T-helper 17 cell (primary cell): Measurements from ENCODE around the gene ANKRD33B. TPM values are rescaled to one million over a fixed set of nuclear protein-coding genes. Genes with fewer than 3 reads are reported as not detected.
"Not testable (repeated sequence)": the region's sequence is repeated elsewhere in the genome, so short reads cannot be mapped to it uniquely, and the experiment has no call there.

Experiments
- ATAC-seq: fragments of 150-1000 bp; cut with Tn5 transposase; 2 replicates; pipeline ENCODE4 v1.10.0; 2021; ENCODE audit warnings: mild to moderate bottlenecking, moderate library complexity
- DNase-seq, 3 donors: peaks; one replicate each; pipeline versions ENCODE4 v3.0.0 to v3.0.0-alpha.2; 2020 to 2021
- H3K9me3 ChIP-seq: one replicate; pipeline ENCODE4 v1.7.0; 2013; ENCODE audit warnings: low read length, mild to moderate bottlenecking; ENCODE audit not compliant: control insufficient read depth, poor library complexity, severe bottlenecking
- H3K27ac Mint-ChIP-seq: one replicate; pipeline ENCODE4 v1.8.0; 2022; ENCODE audit warnings: mild to moderate bottlenecking, moderate library complexity, mixed read lengths
- H3K27me3 Mint-ChIP-seq: one replicate; pipeline ENCODE4 v1.8.0; 2022; ENCODE audit warnings: mixed read lengths
- H3K36me3 Mint-ChIP-seq: one replicate; pipeline ENCODE4 v1.8.0; 2022; ENCODE audit warnings: low read depth, mixed read lengths
- H3K4me1 Mint-ChIP-seq: one replicate; pipeline ENCODE4 v1.8.0; 2022; ENCODE audit warnings: mild to moderate bottlenecking, mixed read lengths
- H3K4me3 Mint-ChIP-seq: one replicate; pipeline ENCODE4 v1.8.0; 2022; ENCODE audit warnings: mild to moderate bottlenecking, moderate library complexity, mixed read lengths
- total RNA-seq, 4 donors: library from RNA in 2 of 4; stranded (reverse) in 2 of 4; gene quantifications; one replicate each; pipeline ENCODE4 v1.2.3 and lab custom pipeline; 2022 to 2026

The ANKRD33B gene
- total RNA-seq, 2 donors from 2014 or later: 5.3 to 13.9 TPM

- no peak for DNase-seq
- H3K4me1 Mint-ChIP-seq: peaks cover 53% of the 10 kb centered on the region
- peaks cover 29% of the 10 kb centered on the region for H3K27me3 Mint-ChIP-seq
- H3K9me3 ChIP-seq: no peaks in the 10 kb centered on the region
- peak overlapping the region; percentile 70 for H3K27ac Mint-ChIP-seq
- H3K4me3 Mint-ChIP-seq: peak overlapping the region; percentile 79
- ATAC-seq: peak; percentile 39
- peaks cover 10% of the 10 kb centered on the region for H3K36me3 Mint-ChIP-seq
These were observed 68.4 kb downstream of the ANKRD33B start for GRCh38 chr5:10632110-10632761.

DNA sequence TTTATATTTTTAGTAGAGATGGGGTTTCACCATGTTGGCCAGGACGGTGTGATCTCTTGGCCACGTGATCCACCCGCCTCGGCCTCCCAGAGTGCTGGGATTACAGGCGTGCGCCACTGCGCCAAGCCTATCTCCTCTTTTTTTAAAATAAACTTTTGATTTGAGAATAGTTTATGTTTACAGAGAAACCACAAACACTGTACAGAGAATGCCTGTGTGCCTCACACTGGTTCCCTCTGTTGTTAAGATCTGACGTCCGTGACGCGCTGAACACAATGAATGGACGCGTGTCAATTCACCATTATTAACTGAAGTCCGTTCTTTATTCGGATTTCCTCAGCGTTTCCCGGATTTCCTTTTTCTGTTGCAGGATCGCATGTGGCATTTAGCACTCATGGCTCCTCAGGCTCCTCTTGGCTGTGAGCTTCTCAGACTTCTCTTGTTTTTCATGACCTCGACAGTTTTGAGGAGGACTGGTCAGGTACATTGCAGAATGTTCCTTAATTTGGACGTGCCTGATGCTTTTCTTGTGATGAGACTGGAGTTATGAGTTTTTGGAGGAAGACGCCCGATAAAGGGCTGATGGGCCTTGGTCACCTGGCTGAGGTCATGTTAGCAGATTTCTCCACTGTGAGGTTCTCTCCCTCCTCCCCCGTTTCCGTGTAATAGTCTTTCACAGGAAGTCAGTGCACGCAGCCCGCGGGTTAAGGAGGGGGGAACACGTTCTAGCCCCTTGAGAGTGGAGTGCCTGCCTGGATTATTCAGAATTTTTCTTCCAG is 69.6 kb downstream of the ANKRD33B start:
- Mint-ChIP-seq H3K36me3 (peaks cover 12% of the 10 kb centered on the region), H3K4me1 (peaks cover 46% of the 10 kb centered on the region)

DNA sequence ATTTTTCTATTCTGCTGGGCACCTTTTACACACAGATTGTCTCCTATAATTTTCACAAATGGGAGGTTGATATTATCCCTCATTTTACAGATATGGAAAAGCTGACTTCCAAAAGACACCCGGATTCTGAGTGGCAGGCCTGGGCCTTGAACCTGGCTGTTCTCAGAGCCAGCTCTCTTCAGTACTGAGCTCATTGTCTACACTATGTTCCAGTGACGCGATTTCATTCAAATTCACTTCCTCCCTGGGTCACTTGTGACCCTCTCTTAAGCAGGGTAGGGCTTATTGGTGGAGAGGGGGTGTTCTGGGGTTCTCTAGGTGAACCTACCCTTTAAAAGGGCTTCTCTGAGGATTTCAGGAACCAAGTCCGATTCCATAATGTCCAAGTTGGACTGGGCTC is 70.2 kb downstream of the ANKRD33B start:
- Mint-ChIP-seq H3K27ac (peak overlapping the region; percentile 80), H3K36me3 (peaks cover 11% of the 10 kb centered on the region), H3K4me3 (no peak overlapping the region), H3K27me3 (peaks cover 23% of the 10 kb centered on the region), H3K4me1 (peaks cover 44% of the 10 kb centered on the region)
- ATAC-seq: no peak
- no peaks in the 10 kb centered on the region for H3K9me3 ChIP-seq
- no peak for DNase-seq

More for the DNA sequence above, 69.6 kb downstream of the ANKRD33B start:
- peaks cover 29% of the 10 kb centered on the region for H3K27me3 Mint-ChIP-seq
- H3K27ac Mint-ChIP-seq: peak overlapping the region; percentile 80
- no peak for DNase-seq
- no peak overlapping the region for H3K4me3 Mint-ChIP-seq
- no peaks in the 10 kb centered on the region for H3K9me3 ChIP-seq
- no peak for ATAC-seq

DNA sequence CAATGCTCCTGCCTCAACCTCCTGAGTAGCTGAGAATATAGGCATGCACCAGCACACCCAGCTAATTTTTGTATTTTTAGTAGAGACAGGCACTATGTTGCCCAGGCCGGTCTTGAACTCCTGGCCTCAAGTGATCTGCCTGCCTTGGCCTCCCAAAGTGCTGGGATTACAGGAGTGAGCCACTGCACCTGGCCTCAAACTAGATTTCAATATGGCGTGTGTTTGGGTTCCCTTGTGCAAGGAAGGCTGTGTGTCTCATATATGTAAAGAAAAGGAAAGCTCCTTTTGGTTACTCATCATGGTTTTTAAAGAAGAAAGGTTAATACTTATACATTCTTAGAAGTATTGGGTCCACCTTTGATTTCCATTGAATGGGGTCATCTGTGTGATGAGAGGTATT is 70.7 kb downstream of the ANKRD33B start:
- DNase-seq (no peak), ATAC-seq (no peak)
- H3K4me1 Mint-ChIP-seq: peaks cover 44% of the 10 kb centered on the region
- peaks cover 18% of the 10 kb centered on the region for H3K27me3 Mint-ChIP-seq
- H3K9me3 ChIP-seq: no peaks in the 10 kb centered on the region
- no peak overlapping the region for H3K4me3 Mint-ChIP-seq
- peak overlapping the region; percentile 80 for H3K27ac Mint-ChIP-seq
- peaks cover 9% of the 10 kb centered on the region for H3K36me3 Mint-ChIP-seq

DNA sequence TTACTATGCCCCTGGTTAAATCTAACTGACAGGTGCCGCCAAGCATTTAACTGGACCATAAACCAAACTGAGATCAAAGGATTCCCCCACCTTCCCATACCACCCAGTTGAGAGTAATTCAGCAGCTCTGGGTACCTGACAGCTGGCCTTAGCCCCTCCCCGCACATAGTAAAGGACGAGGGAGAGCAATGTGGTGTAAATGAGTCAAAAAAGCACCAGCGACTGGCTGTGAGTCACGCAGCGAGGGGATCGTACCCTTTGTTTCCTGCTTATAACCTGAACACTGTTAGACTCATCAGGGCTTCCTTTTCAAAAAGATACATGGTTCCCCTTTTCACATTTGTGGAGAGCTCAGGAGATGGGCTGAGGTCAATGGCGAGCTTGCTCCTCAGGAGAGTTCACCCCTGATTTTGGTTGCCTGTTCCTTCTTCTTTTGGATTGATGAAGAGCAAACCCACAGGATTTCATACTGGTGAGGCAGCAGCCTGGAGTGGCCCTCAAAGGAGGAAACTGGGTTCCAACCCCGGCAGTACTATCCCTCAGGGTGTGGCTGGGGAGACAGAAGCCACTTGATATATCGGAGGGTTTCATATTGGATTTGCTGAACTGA is 71.5 kb downstream of the ANKRD33B start:
- H3K27me3 Mint-ChIP-seq: peaks cover 10% of the 10 kb centered on the region
- peak overlapping the region; percentile 39 for H3K4me3 Mint-ChIP-seq
- H3K36me3 Mint-ChIP-seq: peaks cover 4% of the 10 kb centered on the region
- H3K9me3 ChIP-seq: no peaks in the 10 kb centered on the region
- no peak for DNase-seq
- peaks cover 39% of the 10 kb centered on the region for H3K4me1 Mint-ChIP-seq
- peak overlapping the region; percentile 80 for H3K27ac Mint-ChIP-seq
- peak; percentile 74 for ATAC-seq

GRCh38 chr5:10635867-10636350 is 72.0 kb downstream of the ANKRD33B start:
- ATAC-seq (no peak), DNase-seq (no peak)
- Mint-ChIP-seq H3K27ac (peak overlapping the region; percentile 80), H3K27me3 (peaks cover 8% of the 10 kb centered on the region), H3K36me3 (peaks cover 4% of the 10 kb centered on the region), H3K4me3 (no peak overlapping the region), H3K4me1 (peaks cover 34% of the 10 kb centered on the region)
- H3K9me3 ChIP-seq: no peaks in the 10 kb centered on the region

- no peak for ATAC-seq
- no peak for DNase-seq
- H3K9me3 ChIP-seq: no peaks in the 10 kb centered on the region
- Mint-ChIP-seq H3K27me3 (peaks cover 1% of the 10 kb centered on the region), H3K4me3 (peak overlapping the region; percentile 31), H3K36me3 (peaks cover 4% of the 10 kb centered on the region), H3K4me1 (peaks cover 28% of the 10 kb centered on the region), H3K27ac (peak overlapping the region; percentile 80)
These were observed 72.7 kb downstream of the ANKRD33B start for GRCh38 chr5:10636363-10637142.

DNA sequence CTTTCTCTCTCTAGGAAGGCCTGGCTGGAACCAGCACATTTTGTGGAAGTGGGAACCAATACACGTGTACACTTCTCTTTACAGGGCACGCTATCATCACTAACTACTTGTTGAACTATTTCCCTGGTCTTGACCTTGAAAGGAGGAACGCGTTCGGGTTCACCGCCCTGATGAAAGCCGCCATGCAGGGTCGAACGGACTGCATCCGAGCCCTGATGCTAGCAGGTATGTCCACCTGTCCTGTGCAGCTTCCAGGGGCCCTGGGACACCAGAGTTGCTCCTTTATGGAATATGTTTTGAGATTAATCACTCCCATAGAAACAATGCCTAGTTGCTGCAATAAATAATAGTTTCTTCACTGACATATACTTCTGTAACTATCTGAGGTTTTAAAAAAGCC is 74.1 kb downstream of the ANKRD33B start:
- Mint-ChIP-seq H3K4me3 (no peak overlapping the region), H3K36me3 (peaks cover 9% of the 10 kb centered on the region), H3K27ac (no peak overlapping the region), H3K27me3 (no peaks in the 10 kb centered on the region), H3K4me1 (peaks cover 23% of the 10 kb centered on the region)
- DNase-seq (no peak), ATAC-seq (no peak)
- no peaks in the 10 kb centered on the region for H3K9me3 ChIP-seq

GRCh38 chr5:10638723-10639122 is 74.9 kb downstream of the ANKRD33B start:
- peaks cover 20% of the 10 kb centered on the region for H3K4me1 Mint-ChIP-seq
- H3K27ac Mint-ChIP-seq, H3K36me3 Mint-ChIP-seq, H3K4me3 Mint-ChIP-seq, DNase-seq, H3K27me3 Mint-ChIP-seq, ATAC-seq, H3K9me3 ChIP-seq: not testable (repeated sequence)

DNA sequence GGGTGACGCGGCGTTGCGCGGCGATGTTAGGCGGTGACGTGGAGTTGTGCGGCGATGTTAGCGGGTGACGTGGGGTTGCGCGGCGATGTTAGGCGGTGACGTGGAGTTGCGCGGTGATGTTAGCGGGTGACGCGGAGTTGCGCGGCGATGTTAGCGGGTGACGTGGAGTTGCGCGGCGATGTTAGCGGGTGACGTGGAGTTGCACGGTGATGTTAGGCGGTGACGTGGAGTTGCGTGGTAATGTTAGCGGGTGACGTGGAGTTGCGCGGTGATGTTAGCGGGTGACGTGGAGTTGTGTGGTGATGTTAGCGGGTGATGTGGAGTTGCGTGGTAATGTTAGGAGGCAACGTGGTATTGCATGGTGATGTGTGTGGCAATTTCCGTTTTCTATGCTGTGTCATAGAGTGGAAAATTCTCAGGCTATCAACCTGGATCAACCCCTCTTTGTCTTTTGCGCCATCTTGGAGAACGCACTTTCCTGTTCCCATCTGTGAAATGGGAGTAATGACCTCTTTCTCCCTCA is 76.0 kb downstream of the ANKRD33B start:
- Mint-ChIP-seq H3K27ac (no peak overlapping the region), H3K27me3 (no peaks in the 10 kb centered on the region), H3K36me3 (peaks cover 9% of the 10 kb centered on the region), H3K4me1 (peaks cover 17% of the 10 kb centered on the region), H3K4me3 (no peak overlapping the region)
- H3K9me3 ChIP-seq: no peaks in the 10 kb centered on the region
- ATAC-seq: no peak
- DNase-seq: no peak

GRCh38 chr5:10642367-10642766 is 78.5 kb downstream of the ANKRD33B start:
- H3K27ac Mint-ChIP-seq: peak overlapping the region; percentile 21
- H3K9me3 ChIP-seq: no peaks in the 10 kb centered on the region
- H3K36me3 Mint-ChIP-seq: peaks cover 9% of the 10 kb centered on the region
- ATAC-seq (no peak), DNase-seq (no peak)
- H3K4me1 Mint-ChIP-seq: peaks cover 11% of the 10 kb centered on the region
- H3K27me3 Mint-ChIP-seq: no peaks in the 10 kb centered on the region
- no peak overlapping the region for H3K4me3 Mint-ChIP-seq

DNA sequence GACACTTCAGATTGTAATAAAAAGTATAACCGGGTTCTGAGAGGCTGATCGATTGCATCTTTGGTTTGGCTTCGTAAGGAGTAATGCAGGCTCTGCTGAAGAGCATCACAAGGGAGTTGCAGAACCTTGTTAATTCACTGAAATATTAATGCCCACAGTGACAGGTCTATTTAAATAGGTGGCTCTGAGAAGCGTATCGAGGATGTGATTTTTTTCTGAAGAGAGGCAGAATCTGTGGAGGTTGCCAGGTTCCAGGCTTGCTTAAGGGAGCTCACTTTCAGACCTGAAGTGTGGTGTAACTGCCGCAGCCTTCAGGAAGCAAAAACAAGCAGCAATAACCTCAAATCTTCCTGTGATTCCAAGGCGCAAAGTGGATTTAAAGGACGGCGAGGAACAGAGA is 80.3 kb downstream of the ANKRD33B start:
- ATAC-seq: no peak
- Mint-ChIP-seq H3K36me3 (peaks cover 4% of the 10 kb centered on the region), H3K4me1 (peaks cover 11% of the 10 kb centered on the region)

More for the DNA sequence above, 80.3 kb downstream of the ANKRD33B start:
- Mint-ChIP-seq H3K27me3 (no peaks in the 10 kb centered on the region), H3K27ac (no peak overlapping the region), H3K4me3 (no peak overlapping the region)
- DNase-seq: no peak
- no peaks in the 10 kb centered on the region for H3K9me3 ChIP-seq
